Measurements from ENCODE around the gene INF2.

- TF ChIP-seq, protein P1, sequence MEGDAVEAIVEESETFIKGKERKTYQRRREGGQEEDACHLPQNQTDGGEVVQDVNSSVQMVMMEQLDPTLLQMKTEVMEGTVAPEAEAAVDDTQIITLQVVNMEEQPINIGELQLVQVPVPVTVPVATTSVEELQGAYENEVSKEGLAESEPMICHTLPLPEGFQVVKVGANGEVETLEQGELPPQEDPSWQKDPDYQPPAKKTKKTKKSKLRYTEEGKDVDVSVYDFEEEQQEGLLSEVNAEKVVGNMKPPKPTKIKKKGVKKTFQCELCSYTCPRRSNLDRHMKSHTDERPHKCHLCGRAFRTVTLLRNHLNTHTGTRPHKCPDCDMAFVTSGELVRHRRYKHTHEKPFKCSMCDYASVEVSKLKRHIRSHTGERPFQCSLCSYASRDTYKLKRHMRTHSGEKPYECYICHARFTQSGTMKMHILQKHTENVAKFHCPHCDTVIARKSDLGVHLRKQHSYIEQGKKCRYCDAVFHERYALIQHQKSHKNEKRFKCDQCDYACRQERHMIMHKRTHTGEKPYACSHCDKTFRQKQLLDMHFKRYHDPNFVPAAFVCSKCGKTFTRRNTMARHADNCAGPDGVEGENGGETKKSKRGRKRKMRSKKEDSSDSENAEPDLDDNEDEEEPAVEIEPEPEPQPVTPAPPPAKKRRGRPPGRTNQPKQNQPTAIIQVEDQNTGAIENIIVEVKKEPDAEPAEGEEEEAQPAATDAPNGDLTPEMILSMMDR (IDR thresholded peaks at IDR 0.05; ENCODE audit: insufficient read depth, low read length), result no peak
- TF ChIP-seq, protein P2, sequence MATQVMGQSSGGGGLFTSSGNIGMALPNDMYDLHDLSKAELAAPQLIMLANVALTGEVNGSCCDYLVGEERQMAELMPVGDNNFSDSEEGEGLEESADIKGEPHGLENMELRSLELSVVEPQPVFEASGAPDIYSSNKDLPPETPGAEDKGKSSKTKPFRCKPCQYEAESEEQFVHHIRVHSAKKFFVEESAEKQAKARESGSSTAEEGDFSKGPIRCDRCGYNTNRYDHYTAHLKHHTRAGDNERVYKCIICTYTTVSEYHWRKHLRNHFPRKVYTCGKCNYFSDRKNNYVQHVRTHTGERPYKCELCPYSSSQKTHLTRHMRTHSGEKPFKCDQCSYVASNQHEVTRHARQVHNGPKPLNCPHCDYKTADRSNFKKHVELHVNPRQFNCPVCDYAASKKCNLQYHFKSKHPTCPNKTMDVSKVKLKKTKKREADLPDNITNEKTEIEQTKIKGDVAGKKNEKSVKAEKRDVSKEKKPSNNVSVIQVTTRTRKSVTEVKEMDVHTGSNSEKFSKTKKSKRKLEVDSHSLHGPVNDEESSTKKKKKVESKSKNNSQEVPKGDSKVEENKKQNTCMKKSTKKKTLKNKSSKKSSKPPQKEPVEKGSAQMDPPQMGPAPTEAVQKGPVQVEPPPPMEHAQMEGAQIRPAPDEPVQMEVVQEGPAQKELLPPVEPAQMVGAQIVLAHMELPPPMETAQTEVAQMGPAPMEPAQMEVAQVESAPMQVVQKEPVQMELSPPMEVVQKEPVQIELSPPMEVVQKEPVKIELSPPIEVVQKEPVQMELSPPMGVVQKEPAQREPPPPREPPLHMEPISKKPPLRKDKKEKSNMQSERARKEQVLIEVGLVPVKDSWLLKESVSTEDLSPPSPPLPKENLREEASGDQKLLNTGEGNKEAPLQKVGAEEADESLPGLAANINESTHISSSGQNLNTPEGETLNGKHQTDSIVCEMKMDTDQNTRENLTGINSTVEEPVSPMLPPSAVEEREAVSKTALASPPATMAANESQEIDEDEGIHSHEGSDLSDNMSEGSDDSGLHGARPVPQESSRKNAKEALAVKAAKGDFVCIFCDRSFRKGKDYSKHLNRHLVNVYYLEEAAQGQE (IDR thresholded peaks at IDR 0.05; ENCODE audit: insufficient replicate concordance, low read depth), result no peak
- no peak for TF ChIP-seq POLR2AphosphoS5 (IDR thresholded peaks at IDR 0.05; ENCODE audit: low read depth)
- no peak for TF ChIP-seq GABPA (IDR thresholded peaks at IDR 0.05; ENCODE audit: low read depth)
Observed at GRCh38 chr14:104640681-104641080, 48.7 kb upstream of the INF2 start.
